ENCODE data around the gene RELL1.

RELL1 gene

DNA sequence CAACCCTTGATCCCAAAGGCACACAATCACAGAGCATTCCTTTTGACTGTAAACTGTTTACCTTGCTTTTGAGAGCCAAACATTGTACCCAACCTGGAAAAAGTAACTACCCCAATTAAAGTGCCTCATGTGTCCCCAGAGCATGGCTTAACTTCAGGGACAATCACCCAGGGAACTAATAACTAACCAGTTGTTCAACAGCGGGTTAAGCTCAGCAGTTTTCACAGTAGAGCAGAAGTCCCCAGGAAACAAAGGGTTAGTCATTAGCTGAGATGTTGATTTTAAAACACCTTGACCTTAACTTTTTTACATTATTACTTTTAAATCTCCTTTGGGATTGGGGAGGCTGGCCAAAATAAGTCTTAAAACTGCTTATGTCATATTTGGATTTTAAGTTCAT is 94.8 kb downstream of the RELL1 start:
- DNase-seq, result no peak

DNA sequence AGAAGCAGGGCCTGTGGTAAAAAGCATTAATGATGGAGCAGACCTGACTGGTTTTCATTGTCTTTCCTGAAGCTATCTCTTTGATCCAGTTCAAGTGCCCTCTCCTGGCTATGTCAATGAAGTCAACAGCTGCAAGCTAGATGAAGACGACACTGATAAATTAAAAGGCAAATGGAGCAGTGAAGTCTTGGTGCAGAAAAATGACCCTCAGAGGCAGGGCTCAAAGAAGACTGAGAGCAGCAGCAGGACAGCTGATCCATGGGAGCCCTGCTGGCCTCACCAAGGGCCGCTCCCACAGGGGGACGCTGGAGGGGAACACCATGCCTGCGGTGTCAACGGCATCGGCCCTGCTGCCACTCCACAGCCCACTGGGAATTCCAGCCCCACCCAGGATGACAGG is 96.2 kb downstream of the RELL1 start:
- no peak for DNase-seq

- no peak for DNase-seq
Measured at GRCh38 chr4:37588150-37588549, 98.0 kb downstream of the RELL1 start.

- DNase-seq, result no peak
Measured at GRCh38 chr4:37586194-37586593, 100.0 kb downstream of the RELL1 start.

DNA sequence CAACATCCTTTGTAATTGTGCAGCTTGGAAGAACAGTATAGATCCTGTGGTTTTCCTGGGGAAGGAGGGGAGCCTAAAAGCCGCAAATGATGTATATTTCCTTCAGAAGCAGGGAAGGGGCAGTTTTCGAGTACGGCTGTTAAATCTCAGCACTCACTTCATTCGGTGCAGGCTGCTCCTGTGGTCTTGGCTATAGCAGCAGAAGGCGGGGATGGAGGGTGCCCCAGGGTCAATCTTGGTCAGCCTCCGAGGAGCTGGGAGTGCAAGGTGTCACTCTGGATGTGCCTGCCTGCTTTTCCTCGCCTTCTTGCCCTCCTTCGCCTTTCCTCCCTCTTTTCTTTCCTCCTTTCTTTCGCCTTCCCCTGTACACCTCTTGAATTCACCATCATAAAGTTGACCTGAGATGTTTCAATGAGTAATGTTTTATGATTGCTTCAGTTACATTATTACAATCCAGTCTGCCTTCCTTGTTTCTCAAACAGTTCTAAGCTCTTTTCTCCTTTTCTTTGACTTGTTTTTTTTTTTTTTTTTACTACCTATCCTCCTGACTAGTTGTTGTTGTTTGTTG is 101.6 kb downstream of the RELL1 start:
- DNase-seq, result no peak

GRCh38 chr4:37584071-37584470 is 102.1 kb downstream of the RELL1 start:
- no peak for DNase-seq

- no peak for DNase-seq
Measured at GRCh38 chr4:37573566-37573965, 112.6 kb downstream of the RELL1 start.

DNA sequence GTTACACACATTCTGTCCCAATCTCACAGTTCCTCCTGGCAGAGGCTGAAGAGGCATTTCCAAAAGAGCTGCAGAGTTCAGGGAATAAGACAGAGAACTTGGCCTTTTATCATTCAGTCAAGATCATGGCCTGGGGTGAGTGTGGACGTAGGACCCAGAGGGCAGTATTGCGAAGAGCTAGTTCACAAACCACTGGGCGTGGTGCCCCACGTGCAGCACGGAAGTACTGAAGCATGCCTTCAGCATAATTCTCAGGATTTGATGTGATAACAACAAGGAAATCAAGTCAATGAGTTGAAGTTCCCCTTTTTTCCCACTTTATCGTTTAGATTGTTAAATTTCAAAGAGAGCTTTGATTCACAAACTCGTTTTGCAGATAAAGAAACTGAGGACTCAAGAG is 117.7 kb downstream of the RELL1 start:
- DNase-seq, result no peak

DNA sequence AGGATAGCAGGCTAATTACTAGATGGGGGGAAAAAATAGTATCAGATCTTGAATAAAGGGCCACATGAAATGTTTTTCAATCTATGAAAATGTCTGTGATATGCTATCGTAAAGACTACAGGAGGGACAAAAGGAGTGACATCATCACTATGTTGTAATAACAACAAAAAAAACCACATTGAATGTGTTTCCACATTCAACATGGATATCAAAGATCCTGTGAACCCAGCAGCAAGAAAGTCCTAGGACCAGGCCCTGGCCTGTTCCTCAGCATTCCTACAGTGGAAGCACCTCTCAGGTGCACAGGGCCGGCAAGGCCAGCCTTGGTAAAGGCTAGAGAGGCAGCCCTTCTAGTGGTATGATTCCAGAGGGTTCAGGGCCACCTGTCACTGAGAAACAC is 118.3 kb downstream of the RELL1 start:
- DNase-seq, result no peak

DNA sequence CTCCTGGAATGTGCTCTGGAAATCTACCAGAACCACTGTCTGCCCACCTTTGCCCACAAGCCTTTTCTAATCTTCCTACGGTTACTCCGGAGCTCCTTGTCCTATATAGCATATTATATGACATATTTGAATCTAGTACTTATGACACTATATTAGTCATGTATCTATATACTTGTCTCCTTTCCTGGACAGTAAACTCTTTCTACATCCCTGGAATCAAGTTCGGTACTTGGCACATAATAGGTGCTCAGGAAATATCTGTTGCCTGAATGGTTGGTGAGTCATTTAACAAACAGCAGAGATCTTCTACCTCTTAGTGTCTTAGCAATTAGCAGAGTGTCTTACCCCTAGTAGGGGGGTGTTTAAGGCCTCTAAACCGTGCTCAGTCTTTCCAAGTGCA is 123.6 kb downstream of the RELL1 start:
- DNase-seq, result no peak

GRCh38 chr4:37561803-37562207 is 124.4 kb downstream of the RELL1 start:
- DNase-seq, result no peak

DNA sequence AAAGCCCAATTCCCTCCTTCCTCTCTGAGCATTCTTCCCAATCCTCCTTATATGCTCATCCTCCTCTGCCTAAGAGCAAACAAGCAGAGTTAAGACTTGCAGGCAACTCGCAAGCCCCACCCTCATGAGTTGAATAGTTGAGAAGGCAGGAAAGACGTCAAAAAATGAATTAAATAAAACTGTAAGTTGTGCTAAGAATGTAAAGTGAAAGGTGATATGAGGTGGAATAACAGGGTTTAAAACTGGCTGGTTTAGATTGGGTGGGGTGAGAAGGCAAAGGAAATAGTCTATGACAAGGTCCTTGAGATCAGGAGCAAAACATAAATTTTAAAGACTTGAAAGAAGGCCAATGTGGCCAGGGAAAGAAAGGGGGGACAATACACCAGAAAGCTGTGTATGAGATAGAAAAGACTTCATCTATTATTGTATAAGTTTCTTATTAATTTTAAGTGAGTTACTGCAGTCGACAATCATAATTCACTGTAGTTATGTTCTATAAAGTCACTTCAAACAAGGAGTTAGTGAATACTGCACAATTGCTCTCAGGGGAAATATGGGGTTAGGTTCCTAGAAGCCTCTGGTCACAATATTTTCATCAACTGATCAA is 124.9 kb downstream of the RELL1 start:
- no peak for DNase-seq
